Colonic mucosa (tissue), 4 donors: ENCODE data around the gene TBCK. TPM values are rescaled to one million over a fixed set of nuclear protein-coding genes. Genes with fewer than 3 reads are reported as not detected.

Source experiments
- DNase-seq: peaks from one replicate; pipeline ENCODE4 v3.0.0-alpha.2; 2020
- H3K27ac ChIP-seq: fragments of 200-600 bp; one replicate; pipeline ENCODE4 v1.8.0; 2021
- H3K27me3 ChIP-seq: fragments of 200-600 bp; one replicate; pipeline ENCODE4 v1.8.0; 2021
- H3K36me3 ChIP-seq: fragments of 200-600 bp; one replicate; pipeline ENCODE4 v1.8.0; 2021
- H3K4me1 ChIP-seq: fragments of 200-600 bp; one replicate; pipeline ENCODE4 v1.8.0; 2021; ENCODE audit warnings: mild to moderate bottlenecking
- H3K4me3 ChIP-seq: fragments of 200-600 bp; one replicate; pipeline ENCODE4 v1.8.0; 2021
- H3K9ac ChIP-seq, 2 donors: one replicate each; pipeline ENCODE4 v1.7.0; 2013; ENCODE audit warnings: control low read depth in 2 of 2, low read depth in 2 of 2, low read length in 2 of 2
- H3K9me3 ChIP-seq: fragments of 200-600 bp; one replicate; pipeline ENCODE4 v1.8.0; 2021
- CTCF ChIP-seq: fragments of 200-600 bp; IDR thresholded peaks from one replicate; pipeline ENCODE4 v1.8.0; 2022; ENCODE audit warnings: antibody characterized with exemption, mild to moderate bottlenecking
- intact Hi-C: fragments of 100-400 bp; cut with DNase I; formaldehyde crosslinking; loops from one replicate; pipeline ENCODE4 v1.14.1; 2022
- total RNA-seq, 2 donors: library from RNA; stranded (reverse); fragmentation: NEBNext Ultra II Directional in 1 of 2; extraction: Animal tissue kit (Norgen Biotek cat#: 25700) in 1 of 2; gene quantifications; one replicate each; pipeline ENCODE4 v1.2.1, GENCODE V29; 2021
- donor health status: healthy.
- donor health status: DM: no; HTN: no; CAD: no.
- donor health status: DM: no; HTN: no; CAD: no.

TBCK gene
- total RNA-seq, 2 donors from 2014 or later, result 27.4 to 33.9 TPM

GRCh38 chr4:105991726-105992125 is 324.3 kb downstream of the TBCK start:
- TF ChIP-seq CTCF, result no peak
- no peaks in the 10 kb centered on the region for H3K36me3 ChIP-seq
- no peak overlapping the region for H3K9ac ChIP-seq
- H3K27me3 ChIP-seq, result no peaks in the 10 kb centered on the region
- H3K27ac ChIP-seq, result no peak overlapping the region
- DNase-seq, result no peak
- no peaks in the 10 kb centered on the region for H3K4me1 ChIP-seq
- H3K4me3 ChIP-seq, result no peak overlapping the region
- intact Hi-C loops, result no loop called here
- H3K9me3 ChIP-seq, result no peaks in the 10 kb centered on the region

Other genes starting within 250 kb of the TBCK start
- 10 to 100 TPM; 45.1 to 56.2 TPM for gene AIMP1, start 341 bp upstream of the TBCK start, total RNA-seq
- gene GIMD1, start 52.6 kb upstream of the TBCK start, total RNA-seq, result not detected